ENCODE data around the gene IQGAP1. TPM values are rescaled to one million over a fixed set of nuclear protein-coding genes. Genes with fewer than 3 reads are reported as not detected.
A peak's percentile ranks its signal among the peaks of the same experiment; 100 is the strongest.

The IQGAP1 gene
- total RNA-seq, 1 donor, result 297 TPM

DNA sequence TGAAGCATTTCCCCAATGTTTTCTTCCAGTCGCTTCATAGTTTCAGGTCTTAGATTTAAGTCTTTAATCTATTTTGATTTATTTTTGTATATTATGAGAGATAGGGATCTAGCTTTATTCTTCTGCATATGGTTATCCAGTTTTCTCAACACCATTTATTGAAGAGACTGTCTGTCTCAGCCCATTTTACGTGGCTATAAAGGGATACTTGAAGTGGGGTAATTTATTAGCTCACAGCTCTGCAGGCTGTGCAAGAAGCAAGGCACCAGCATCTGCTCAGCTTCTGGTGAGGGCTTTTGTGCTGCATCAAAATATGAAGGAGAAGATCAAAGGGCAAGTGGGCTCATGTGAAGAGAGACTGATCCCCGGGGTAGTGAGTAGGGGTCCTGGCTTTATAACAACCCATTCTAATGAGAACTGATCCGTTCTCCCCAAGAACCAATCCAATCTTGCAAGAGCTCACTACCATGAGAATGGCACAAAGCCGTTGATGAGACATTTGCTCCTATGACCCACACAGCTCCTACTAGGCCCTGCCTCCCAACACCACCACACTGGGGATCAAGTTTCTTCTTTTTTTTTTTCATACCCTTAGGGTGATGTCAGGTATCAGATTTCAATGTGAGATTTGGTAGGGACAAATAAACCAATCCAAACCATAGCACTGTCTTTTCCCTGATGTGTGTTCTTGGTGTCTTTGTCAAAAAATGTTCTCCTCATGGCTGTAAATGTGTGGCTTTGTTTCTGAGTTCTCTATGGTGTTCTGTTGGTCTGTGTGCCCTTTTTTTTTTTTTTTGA is 63.2 kb downstream of the IQGAP1 start:
- TF ChIP-seq, protein P1, sequence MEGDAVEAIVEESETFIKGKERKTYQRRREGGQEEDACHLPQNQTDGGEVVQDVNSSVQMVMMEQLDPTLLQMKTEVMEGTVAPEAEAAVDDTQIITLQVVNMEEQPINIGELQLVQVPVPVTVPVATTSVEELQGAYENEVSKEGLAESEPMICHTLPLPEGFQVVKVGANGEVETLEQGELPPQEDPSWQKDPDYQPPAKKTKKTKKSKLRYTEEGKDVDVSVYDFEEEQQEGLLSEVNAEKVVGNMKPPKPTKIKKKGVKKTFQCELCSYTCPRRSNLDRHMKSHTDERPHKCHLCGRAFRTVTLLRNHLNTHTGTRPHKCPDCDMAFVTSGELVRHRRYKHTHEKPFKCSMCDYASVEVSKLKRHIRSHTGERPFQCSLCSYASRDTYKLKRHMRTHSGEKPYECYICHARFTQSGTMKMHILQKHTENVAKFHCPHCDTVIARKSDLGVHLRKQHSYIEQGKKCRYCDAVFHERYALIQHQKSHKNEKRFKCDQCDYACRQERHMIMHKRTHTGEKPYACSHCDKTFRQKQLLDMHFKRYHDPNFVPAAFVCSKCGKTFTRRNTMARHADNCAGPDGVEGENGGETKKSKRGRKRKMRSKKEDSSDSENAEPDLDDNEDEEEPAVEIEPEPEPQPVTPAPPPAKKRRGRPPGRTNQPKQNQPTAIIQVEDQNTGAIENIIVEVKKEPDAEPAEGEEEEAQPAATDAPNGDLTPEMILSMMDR (IDR thresholded peaks at IDR 0.05; ENCODE audit: insufficient read depth, low read depth, low read length), result no peak
- peak; percentile 64 for DNase-seq (ENCODE audit: low read depth)
- H3K4me3 ChIP-seq (ENCODE audit: low read depth, low read length), result no peak overlapping the region

DNA sequence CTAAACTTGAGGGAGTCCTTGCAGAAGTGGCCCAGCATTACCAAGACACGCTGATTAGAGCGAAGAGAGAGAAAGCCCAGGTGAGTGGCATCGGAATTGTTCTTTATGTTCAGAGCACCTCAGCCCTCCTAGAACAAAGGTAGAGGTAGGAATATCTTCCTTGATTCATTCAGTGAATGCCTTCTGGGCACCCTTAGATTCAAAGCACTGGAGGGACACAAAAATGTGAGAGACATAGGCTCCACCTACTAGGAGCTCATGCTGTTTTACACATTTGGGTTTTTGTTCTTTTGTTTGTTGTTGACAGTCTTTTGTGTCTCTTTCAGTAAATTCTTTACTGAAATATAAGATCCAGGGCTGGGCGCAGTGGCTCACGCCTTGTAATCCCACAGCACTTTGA is 68.2 kb downstream of the IQGAP1 start:
- TF ChIP-seq, protein P1 (IDR thresholded peaks at IDR 0.05; ENCODE audit: insufficient read depth, low read depth, low read length), result no peak
- DNase-seq (ENCODE audit: low read depth), result no peak
- no peak overlapping the region for H3K4me3 ChIP-seq (ENCODE audit: low read depth, low read length)

DNA sequence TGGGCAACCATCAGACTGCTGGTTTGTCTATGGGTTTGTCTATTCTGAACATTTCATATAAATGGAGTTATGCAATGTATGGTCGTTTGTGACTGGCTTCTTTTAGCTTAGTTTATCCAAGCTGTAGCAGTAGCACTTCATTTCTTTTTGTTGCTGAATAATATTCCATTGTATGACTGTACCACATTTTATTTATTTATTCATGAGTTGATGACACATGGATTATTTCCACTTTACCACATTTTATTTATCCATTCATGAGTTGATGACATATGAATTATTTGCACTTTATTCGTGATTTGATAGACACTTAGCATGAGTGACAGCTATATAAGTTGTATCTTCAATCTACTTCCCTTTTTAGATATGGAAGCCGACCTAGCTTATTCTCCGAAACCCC is 70.0 kb downstream of the IQGAP1 start:
- TF ChIP-seq, protein P1 (IDR thresholded peaks at IDR 0.05; ENCODE audit: insufficient read depth, low read depth, low read length), result no peak
- no peak overlapping the region for H3K4me3 ChIP-seq (ENCODE audit: low read depth, low read length)
- DNase-seq (ENCODE audit: low read depth), result no peak

DNA sequence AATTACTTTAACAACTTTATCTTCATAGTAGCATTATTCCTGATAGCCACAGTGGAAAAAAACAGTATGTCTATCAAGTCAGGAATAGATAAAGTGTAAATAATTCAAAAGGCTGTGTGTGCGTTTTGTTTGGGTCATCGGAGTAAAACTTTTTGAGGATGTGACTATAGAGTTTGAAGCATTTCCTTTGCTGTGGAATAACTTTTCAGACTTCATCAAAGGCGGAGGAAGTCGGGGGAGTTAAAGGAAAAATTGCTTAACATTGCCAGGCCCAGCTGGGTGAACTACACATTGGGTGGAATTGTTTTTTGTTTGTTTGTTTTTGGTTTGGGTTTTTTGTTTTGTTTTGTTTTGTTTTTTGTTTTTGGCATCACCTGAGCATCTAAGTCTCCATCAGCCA is 71.3 kb downstream of the IQGAP1 start:
- H3K4me3 ChIP-seq (ENCODE audit: low read depth, low read length), result no peak overlapping the region
- TF ChIP-seq, protein P1 (IDR thresholded peaks at IDR 0.05; ENCODE audit: insufficient read depth, low read depth, low read length), result no peak
- DNase-seq (ENCODE audit: low read depth), result peak; percentile 45

DNA sequence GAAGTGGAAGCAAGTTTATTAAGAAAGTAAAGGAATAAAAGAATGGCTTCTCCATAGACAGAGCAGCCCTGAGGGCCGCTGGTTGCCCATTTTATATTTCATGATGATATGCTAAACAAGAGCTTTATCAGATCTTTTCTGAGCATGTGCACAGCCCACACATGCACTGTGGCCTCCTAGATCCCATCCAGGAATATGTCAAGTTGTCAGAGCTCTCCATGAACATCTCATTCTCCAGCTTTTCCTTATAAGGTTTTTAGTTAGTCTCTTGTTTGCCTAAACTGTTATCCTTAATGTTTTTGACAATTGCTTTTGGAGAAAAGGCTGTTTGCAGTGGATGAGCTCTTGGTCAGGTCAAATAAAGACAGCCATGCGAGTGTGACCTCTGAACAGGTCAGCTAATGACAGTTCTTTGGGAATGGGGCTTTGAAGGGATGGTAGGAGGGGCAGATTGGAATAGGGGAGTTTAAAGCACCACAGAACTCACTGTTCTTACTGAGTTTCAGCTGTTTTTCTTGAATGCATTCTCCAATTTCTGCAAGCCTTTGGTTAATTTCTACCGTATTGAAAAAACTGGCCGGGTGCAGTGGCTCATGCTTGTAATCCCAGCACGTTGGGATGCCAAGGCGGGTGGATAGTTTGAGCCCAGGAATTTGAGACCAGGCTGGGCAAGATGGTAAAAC is 72.2 kb downstream of the IQGAP1 start:
- H3K4me3 ChIP-seq (ENCODE audit: low read depth, low read length), result no peak overlapping the region
- peak; percentile 19 for DNase-seq (ENCODE audit: low read depth)
- TF ChIP-seq, protein P1 (IDR thresholded peaks at IDR 0.05; ENCODE audit: insufficient read depth, low read depth, low read length), result no peak

DNA sequence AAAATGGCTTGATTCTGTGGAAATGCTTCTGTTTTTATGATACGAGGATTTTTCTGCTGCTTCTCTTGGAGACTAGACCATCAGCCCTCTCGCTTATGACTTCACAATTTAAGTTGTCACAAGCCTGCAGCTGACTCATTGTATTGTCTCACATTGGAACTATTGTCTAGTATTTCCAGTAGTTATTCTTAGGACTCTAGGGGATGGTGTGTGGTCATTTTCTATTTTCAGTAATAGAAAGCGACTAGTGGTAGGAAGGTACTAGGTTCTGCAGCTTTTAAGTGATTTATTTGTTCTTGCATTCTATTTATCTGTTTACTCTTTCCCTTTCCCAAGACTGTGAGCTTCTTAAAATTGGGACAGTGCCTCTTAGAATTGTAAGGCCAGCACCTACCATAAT is 75.3 kb downstream of the IQGAP1 start:
- peak; percentile 62 for DNase-seq (ENCODE audit: low read depth)
- TF ChIP-seq, protein P1 (IDR thresholded peaks at IDR 0.05; ENCODE audit: insufficient read depth, low read depth, low read length), result no peak
- no peak overlapping the region for H3K4me3 ChIP-seq (ENCODE audit: low read depth, low read length)
